H1 (cell line): Measurements from ENCODE around the gene RELL1. TPM values are rescaled to one million over a fixed set of nuclear protein-coding genes. Genes with fewer than 3 reads are reported as not detected.

Experiments
- CTCF ChIA-PET: fragments of 300-600 bp; sonication (Branson Sonifier 250); formaldehyde crosslinking; loops from one replicate; lab custom pipeline; 2021; ENCODE audit not compliant: partially characterized antibody; lab: Charles Lee
- POLR2A ChIA-PET: fragments of 300-600 bp; sonication (Branson Sonifier 250); formaldehyde crosslinking; loops from one replicate; lab custom pipeline; 2021; ENCODE audit warnings: inconsistent platforms; ENCODE audit not compliant: partially characterized antibody; lab: Charles Lee
- DNase-seq, 2 experiments: peaks; one replicate each; pipeline versions ENCODE4 v3.0.0 to v3.0.0-alpha.2; 2010 to 2022; ENCODE audit warnings: low spot score in 2 of 2, low read depth in 1 of 2, mixed read lengths in 1 of 2
- FAIRE-seq: peaks from 2 replicates; lab custom pipeline; 2011; peaks lifted over from hg19 to GRCh38; lab: Jason Lieb, UNC
- H2AFZ ChIP-seq: 2 replicates; pipeline ENCODE4 v1.8.1; 2012; ENCODE audit warnings: low read length, inconsistent platforms
- H2AK5ac ChIP-seq: 2 replicates; pipeline ENCODE4 v1.6.1; 2013; ENCODE audit warnings: low read depth, low read length
- H2BK120ac ChIP-seq: replicated peaks from 2 replicates; pipeline ENCODE3; 2013; ENCODE audit warnings: low read depth, low read length, inconsistent platforms
- H2BK12ac ChIP-seq: 2 replicates; pipeline ENCODE4 v1.6.1; 2013; ENCODE audit warnings: low read depth, low read length
- H2BK15ac ChIP-seq: 2 replicates; pipeline ENCODE4 v1.6.1; 2013; ENCODE audit warnings: low read length
- H2BK20ac ChIP-seq: 2 replicates; pipeline ENCODE4 v1.6.1; 2013; ENCODE audit warnings: low read length
- H2BK5ac ChIP-seq: 2 replicates; pipeline ENCODE4 v1.6.1; 2013; ENCODE audit warnings: low read depth, low read length
- H3K14ac ChIP-seq: 2 replicates; pipeline ENCODE4 v1.6.1; 2013; ENCODE audit warnings: inconsistent platforms; ENCODE audit not compliant: insufficient read length
- H3K18ac ChIP-seq: 2 replicates; pipeline ENCODE4 v1.6.1; 2013; ENCODE audit warnings: low read length; ENCODE audit errors: extremely low read depth
- H3K23ac ChIP-seq: 2 replicates; pipeline ENCODE4 v1.6.1; 2013; ENCODE audit warnings: inconsistent platforms; ENCODE audit not compliant: insufficient read length
- H3K23me2 ChIP-seq: 2 replicates; pipeline ENCODE4 v1.6.1; 2013; ENCODE audit warnings: low read depth, low read length
- H3K27ac ChIP-seq: 2 replicates; pipeline ENCODE4 v1.6.1; 2011; ENCODE audit warnings: low read depth, low read length, inconsistent platforms
- H3K27me3 ChIP-seq, 4 experiments: replicated peaks in 1 of 4; 1 replicate in 1 of 4; 2 replicates in 3 of 4; pipeline versions ENCODE4 v1.6.1 to v1.8.1; 2011 to 2013; ENCODE audit warnings: low read length in 3 of 4, mild to moderate bottlenecking in 3 of 4, inconsistent platforms in 2 of 4, mixed read lengths in 2 of 4, moderate library complexity in 1 of 4; ENCODE audit not compliant: control insufficient read depth in 3 of 4, insufficient read depth in 3 of 4; ENCODE audit errors: extremely low read depth in 1 of 4
- H3K36me3 ChIP-seq, 4 experiments: 2 replicates each; pipeline versions ENCODE4 v1.6.1 to v1.8.1; 2011 to 2013; ENCODE audit warnings: mild to moderate bottlenecking in 4 of 4, low read length in 3 of 4, moderate library complexity in 2 of 4, control low read depth in 1 of 4, inconsistent platforms in 1 of 4; ENCODE audit not compliant: insufficient read depth in 4 of 4, control insufficient read depth in 2 of 4
- H3K4ac ChIP-seq: replicated peaks from 2 replicates; pipeline ENCODE3; 2013; ENCODE audit warnings: low read length, low read depth, mixed read lengths, inconsistent platforms; ENCODE audit not compliant: insufficient read length
- H3K4me1 ChIP-seq, 4 experiments: replicated peaks in 1 of 4; 1 replicate in 1 of 4; 2 replicates in 3 of 4; pipeline versions ENCODE4 v1.6.1 to v1.8.1; 2011 to 2013; ENCODE audit warnings: low read length in 3 of 4, inconsistent platforms in 2 of 4, mixed read lengths in 1 of 4; ENCODE audit not compliant: insufficient read depth in 4 of 4, control insufficient read depth in 3 of 4
- H3K4me2 ChIP-seq, 2 experiments: 2 replicates each; pipeline versions ENCODE4 v1.6.1 to v1.8.1; 2011 to 2013; ENCODE audit warnings: low read depth in 2 of 2, low read length in 2 of 2, control low read depth in 1 of 2, inconsistent platforms in 1 of 2, mild to moderate bottlenecking in 1 of 2; ENCODE audit not compliant: insufficient read depth in 1 of 2
- H3K4me3 ChIP-seq, 4 experiments: fragments of 200-600, 300-600 bp in 1 of 4; sonication (generic), shearing (Covaris generic), sonication (Bioruptor Twin) in 1 of 4; 2 replicates each; pipeline versions ENCODE4 v1.5.1 to v1.8.1; 2011 to 2016; ENCODE audit warnings: low read length in 4 of 4, low read depth in 3 of 4, control low read depth in 2 of 4, inconsistent platforms in 2 of 4, mild to moderate bottlenecking in 2 of 4, mixed read lengths in 1 of 4, moderate library complexity in 1 of 4; ENCODE audit not compliant: insufficient read depth in 2 of 4; ENCODE audit errors: extremely low read depth in 1 of 4
- H3K56ac ChIP-seq: replicated peaks from 2 replicates; pipeline ENCODE3; 2013; ENCODE audit warnings: low read depth, mild to moderate bottlenecking, mixed read lengths, low read length, inconsistent platforms; ENCODE audit not compliant: insufficient read length
- H3K79me1 ChIP-seq: 2 replicates; pipeline ENCODE4 v1.6.1; 2013; ENCODE audit warnings: low read depth, low read length, control low read depth
- H3K79me2 ChIP-seq, 2 experiments: 2 replicates each; pipeline versions ENCODE4 v1.6.1 to v1.8.1; 2012 to 2013; ENCODE audit warnings: low read length in 2 of 2, mild to moderate bottlenecking in 2 of 2, inconsistent platforms in 1 of 2; ENCODE audit not compliant: insufficient read depth in 2 of 2, control insufficient read depth in 1 of 2
- H3K9ac ChIP-seq, 4 experiments: replicated peaks in 1 of 4; 1 replicate in 1 of 4; 2 replicates in 3 of 4; pipeline versions ENCODE4 v1.6.1 to v1.8.1; 2011 to 2013; ENCODE audit warnings: low read depth in 3 of 4, low read length in 3 of 4, control low read depth in 2 of 4, mild to moderate bottlenecking in 2 of 4, moderate library complexity in 2 of 4, inconsistent platforms in 1 of 4; ENCODE audit errors: extremely low read depth in 1 of 4
- H3K9me3 ChIP-seq, 2 experiments: 2 replicates each; pipeline versions ENCODE4 v1.6.1 to v1.8.1; 2012 to 2013; ENCODE audit warnings: mild to moderate bottlenecking in 2 of 2, moderate library complexity in 2 of 2, control low read depth in 1 of 2, inconsistent platforms in 1 of 2, low read depth in 1 of 2, low read length in 1 of 2, mixed read lengths in 1 of 2; ENCODE audit not compliant: insufficient read depth in 2 of 2
- H4K20me1 ChIP-seq, 2 experiments: replicated peaks in 1 of 2; 2 replicates each; pipeline versions ENCODE3 to v1.8.1; 2011 to 2013; ENCODE audit warnings: inconsistent platforms in 2 of 2, low read length in 2 of 2, mild to moderate bottlenecking in 1 of 2; ENCODE audit not compliant: insufficient read depth in 2 of 2, control insufficient read depth in 1 of 2
- H4K5ac ChIP-seq: 2 replicates; pipeline ENCODE4 v1.6.1; 2013; ENCODE audit warnings: low read length, low read depth, mixed read lengths, inconsistent platforms; ENCODE audit not compliant: insufficient read length
- H4K8ac ChIP-seq: 2 replicates; pipeline ENCODE4 v1.8.0; 2013; ENCODE audit warnings: mild to moderate bottlenecking, moderate library complexity, low read length, inconsistent platforms; ENCODE audit not compliant: insufficient read depth; ENCODE audit errors: extremely low read depth
- H4K91ac ChIP-seq: replicated peaks from 2 replicates; pipeline ENCODE3; 2013; ENCODE audit warnings: low read length, mixed read lengths, inconsistent platforms; ENCODE audit not compliant: insufficient read length
- CBX8 ChIP-seq: fragments of 300-800, 300-1000 bp; sonication (generic); IDR thresholded peaks from 2 replicates; pipeline ENCODE4 v1.7.1; 2016; ENCODE audit warnings: low read depth, low read length, borderline replicate concordance
- EZH2 ChIP-seq: fragments of 200-600 bp; sonication (generic); IDR thresholded peaks from 2 replicates; pipeline ENCODE4 v1.7.1; 2012; ENCODE audit warnings: low read depth, mild to moderate bottlenecking, moderate library complexity, low read length, inconsistent platforms; ENCODE audit not compliant: severe bottlenecking
- FOSL1 ChIP-seq: IDR thresholded peaks from 2 replicates; pipeline ENCODE4 v1.6.1; 2011; ENCODE audit warnings: mild to moderate bottlenecking, low read depth, low read length, moderate library complexity; ENCODE audit not compliant: insufficient read depth
- HDAC2 ChIP-seq, 2 experiments: fragments of 300-600 bp in 1 of 2; sonication (generic) in 1 of 2; IDR thresholded peaks; 2 replicates each; pipeline ENCODE4 v1.6.1; 2011 to 2012; ENCODE audit warnings: low read depth in 2 of 2, low read length in 2 of 2, mild to moderate bottlenecking in 2 of 2, moderate library complexity in 2 of 2, borderline replicate concordance in 1 of 2, inconsistent platforms in 1 of 2
- HDAC6 ChIP-seq: IDR thresholded peaks from one replicate; pipeline ENCODE4 v1.7.1; 2012; ENCODE audit warnings: low read depth, mild to moderate bottlenecking, inconsistent platforms, low read length, moderate library complexity
- KDM1A ChIP-seq: fragments of 200-600, 300-600 bp; sonication (generic); IDR thresholded peaks from 2 replicates; pipeline ENCODE4 v1.7.1; 2016; ENCODE audit warnings: mild to moderate bottlenecking, low read length, borderline replicate concordance
- NRF1 ChIP-seq: IDR thresholded peaks from 2 replicates; pipeline ENCODE4 v1.6.1; 2011; ENCODE audit warnings: mild to moderate bottlenecking, low read depth, low read length, improper control_type of control experiment
- RAD21 ChIP-seq, 2 experiments: IDR thresholded peaks in 1 of 2; conservative IDR thresholded peaks in 1 of 2; 2 replicates each; pipeline ENCODE4 v1.6.1; 2011; ENCODE audit warnings: low read depth in 2 of 2, low read length in 2 of 2, improper control_type of control experiment in 1 of 2, inconsistent platforms in 1 of 2, mild to moderate bottlenecking in 1 of 2, moderate library complexity in 1 of 2
- RFX5 ChIP-seq: IDR thresholded peaks from 2 replicates; pipeline ENCODE4 v1.6.1; 2011; ENCODE audit warnings: low read depth, low read length, improper control_type of control experiment, borderline replicate concordance
- SP1 ChIP-seq: IDR thresholded peaks from 2 replicates; pipeline ENCODE4 v1.6.1; 2011; ENCODE audit warnings: low read depth, low read length
- TCF12 ChIP-seq: IDR thresholded peaks from 2 replicates; pipeline ENCODE4 v1.6.1; 2011; ENCODE audit warnings: low read depth, mild to moderate bottlenecking, low read length
- YY1 ChIP-seq: IDR thresholded peaks from 2 replicates; pipeline ENCODE4 v1.6.1; 2011; ENCODE audit warnings: low read depth, mild to moderate bottlenecking, low read length
- WGBS, 2 experiments: shearing (Covaris generic) in 1 of 2; methylation state at CpG; one replicate each; pipeline versions ENCODE4 v1.1.6 to v1.1.7; 2013 to 2015; ENCODE audit warnings: low lambda C conversion rate in 2 of 2, mixed read lengths in 2 of 2, inconsistent platforms in 1 of 2, low coverage in 1 of 2, missing lambda C conversion rate in 1 of 2; ENCODE audit not compliant: insufficient replicate concordance in 2 of 2, insufficient coverage in 1 of 2, insufficient read length in 1 of 2; ENCODE audit errors: extremely low coverage in 1 of 2, missing lambda C conversion rate in 1 of 2; 5-methylcytosine and 5-hydroxymethylcytosine counted together
- polyA plus RNA-seq, 7 experiments: library from polyadenylated mRNA; depleted of rRNA in 3 of 7; stranded (reverse) in 5 of 7; unstranded in 2 of 7; fragments of >200 nt in 5 of 7; fragments of 200-250 nt in 2 of 7; gene quantifications; 1 replicate in 5 of 7; 2 replicates in 1 of 7; 4 replicates in 1 of 7; pipeline versions ENCODE4 v1.2.1 to v1.2.3, GENCODE V29; 2011 to 2013; ENCODE audit warnings: missing spikeins in 2 of 7, mixed read lengths in 2 of 7
- total RNA-seq: library from RNA; stranded (reverse); fragmentation: NEBNext Ultra II Directional; extraction: Animal tissue kit (Norgen Biotek cat#: 25700); gene quantifications from 2 replicates; pipeline ENCODE4 v1.2.1, GENCODE V29; 2021
- TF ChIP-seq, protein P1 (sequence below): IDR thresholded peaks from 2 replicates; pipeline ENCODE4 v1.6.1; 2012; ENCODE audit warnings: inconsistent platforms

RELL1 gene
- total and polyA plus RNA-seq, 2 of the 8 experiments (the other 6 are each of a cell fraction or from before 2014, with no cell fraction given), result 2.1 to 14.1 TPM

DNA sequence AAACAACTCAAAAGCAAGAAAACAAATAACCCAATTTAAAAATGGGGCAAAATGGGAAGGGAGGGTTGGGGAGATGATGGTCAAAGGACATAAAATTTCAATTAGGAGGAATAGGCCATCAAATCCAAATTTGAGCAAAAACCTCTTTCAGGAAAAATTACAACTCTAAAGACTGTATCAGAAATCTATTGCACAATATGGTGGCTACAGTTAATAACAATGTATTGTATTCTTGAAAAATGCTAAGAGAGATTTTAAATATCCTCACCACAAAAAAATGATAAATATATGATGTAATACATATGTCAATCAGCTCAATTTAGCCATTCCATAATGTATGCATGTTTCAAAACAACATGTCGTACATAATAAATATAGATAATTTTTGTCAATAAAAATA is 60.7 kb downstream of the RELL1 start:
- Histone ChIP-seq H3K79me2 (no peaks in the 10 kb centered on the region), H3K18ac (no peak overlapping the region), H2AFZ (no peak overlapping the region), H3K27ac (no peak overlapping the region), H3K23me2 (no peaks in the 10 kb centered on the region), H4K8ac (no peak overlapping the region), H3K14ac (no peak overlapping the region), H3K23ac (no peak overlapping the region), H2BK12ac (no peak overlapping the region), H3K4me1 (no peaks in the 10 kb centered on the region; a peak in 1 of 7 replicates), H2BK20ac (no peak overlapping the region), H2BK5ac (no peak overlapping the region), H3K79me1 (no peaks in the 10 kb centered on the region), H3K36me3 (no peaks in the 10 kb centered on the region), H3K9ac (no peak overlapping the region), H3K9me3 (no peaks in the 10 kb centered on the region), H2AK5ac (no peak overlapping the region), H4K91ac (no peak overlapping the region), H3K4me3 (no peak overlapping the region), H4K5ac (no peak overlapping the region), H3K56ac (no peak overlapping the region), H3K4ac (no peak overlapping the region), H2BK120ac (no peak overlapping the region), H3K27me3 (no peaks in the 10 kb centered on the region), H2BK15ac (no peak overlapping the region), H3K4me2 (no peak overlapping the region), H4K20me1 (peaks cover 0 to 2% of the 10 kb centered on the region in 2 experiments)
- CTCF ChIA-PET, result interaction anchor here (1.5 kb wide), 1 partner anchor 21 kb away, joined by 3 read pairs; no protein-coding TSS in a partner anchor
- FAIRE-seq, result no peak
- WGBS, 2 experiments, result 93% methylated on average over 1 of the region's 1 CpG; no CpG with 5 or more reads in 1 of the 2 experiments
- no peak for DNase-seq
- POLR2A ChIA-PET, result no interaction called here
- TF ChIP-seq RFX5 (no peak), KDM1A (no peak), RAD21 (IDR thresholded peaks at IDR 0.05 in 1 of 2, conservative IDR thresholded peaks at IDR 0.05 in 1 of 2; ENCODE audit: low read depth in 2 of 2, low read length in 2 of 2) (no peak), HDAC2 (IDR thresholded peaks at IDR 0.05; ENCODE audit: borderline replicate concordance in 1 of 2, low read depth in 2 of 2, low read length in 2 of 2) (no peak), TCF12 (no peak), HDAC6 (no peak), CBX8 (no peak), NRF1 (no peak), EZH2 (no peak), SP1 (no peak), YY1 (no peak), FOSL1 (no peak)
- TF ChIP-seq, protein P1, sequence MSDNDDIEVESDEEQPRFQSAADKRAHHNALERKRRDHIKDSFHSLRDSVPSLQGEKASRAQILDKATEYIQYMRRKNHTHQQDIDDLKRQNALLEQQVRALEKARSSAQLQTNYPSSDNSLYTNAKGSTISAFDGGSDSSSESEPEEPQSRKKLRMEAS, result no peak
